Gastrocnemius medialis (tissue), 4 donors: ENCODE results near the gene DIPK2A. TPM values are rescaled to one million over a fixed set of nuclear protein-coding genes. Genes with fewer than 3 reads are reported as not detected.

Source experiments
- ATAC-seq, 2 donors: fragments of 150-250 bp; one replicate each; pipeline ENCODE4 v1.9.1; 2016
- DNase-seq, 2 donors: peaks; one replicate each; pipeline ENCODE4 v3.0.0-alpha.2; 2019
- H3K27ac ChIP-seq, 4 donors: fragments of 200-600 bp; sonication (generic); 1 replicate in 1 of 4; 2 replicates in 3 of 4; pipeline ENCODE4 v1.5.1; 2016 to 2018; ENCODE audit warnings: mild to moderate bottlenecking in 2 of 4, moderate library complexity in 1 of 4
- H3K27me3 ChIP-seq, 3 donors: fragments of 200-600 bp; sonication (generic) in 2 of 3; 1 replicate in 1 of 3; 2 replicates in 2 of 3; pipeline versions ENCODE4 v1.5.1 to v1.6.0; 2016 to 2019; ENCODE audit warnings: mild to moderate bottlenecking in 1 of 3, moderate library complexity in 1 of 3
- H3K36me3 ChIP-seq, 2 donors: fragments of 200-600 bp; sonication (generic) in 1 of 2; one replicate each; pipeline ENCODE4 v1.5.1; 2017 to 2018
- H3K4me1 ChIP-seq, 2 donors: fragments of 200-600 bp; sonication (generic) in 1 of 2; one replicate each; pipeline ENCODE4 v1.5.1; 2016 to 2017; ENCODE audit warnings: mild to moderate bottlenecking in 2 of 2
- H3K4me3 ChIP-seq, 4 donors: fragments of 200-600 bp; sonication (generic) in 3 of 4; 1 replicate in 1 of 4; 2 replicates in 3 of 4; pipeline ENCODE4 v1.5.1; 2016 to 2019; ENCODE audit warnings: mild to moderate bottlenecking in 2 of 4
- H3K9me3 ChIP-seq, 3 donors: fragments of 200-600 bp; sonication (generic) in 2 of 3; 1 replicate in 1 of 3; 2 replicates in 2 of 3; pipeline ENCODE4 v1.5.1; 2016 to 2019
- CTCF ChIP-seq, 5 experiments: fragments of 450-650 bp in 3 of 5; fragments of 200-600 bp in 2 of 5; sonication (generic) in 2 of 5; IDR thresholded peaks in 4 of 5; conservative IDR thresholded peaks in 1 of 5; 1 replicate in 4 of 5; 2 replicates in 1 of 5; pipeline ENCODE4 v1.5.1; 2016 to 2019; ENCODE audit warnings: antibody characterized with exemption in 5 of 5, mild to moderate bottlenecking in 3 of 5, moderate library complexity in 3 of 5
- POLR2A ChIP-seq, 2 donors: fragments of 450-650 bp; IDR thresholded peaks; one replicate each; pipeline ENCODE4 v1.6.1; 2017; ENCODE audit warnings: antibody characterized with exemption in 2 of 2, mild to moderate bottlenecking in 2 of 2, moderate library complexity in 2 of 2
- in situ Hi-C, 4 donors: fragments of 200-750 bp; cut with MboI; loops; one replicate each; pipeline versions ENCODE4 v1.15.0 to v1.8.0; 2017; ENCODE audit warnings: low sequenced_read_pairs in 4 of 4
- intact Hi-C: fragments of 100-400 bp; cut with DNase I; formaldehyde crosslinking; loops from one replicate; pipeline ENCODE4 v1.15.1; 2023; ENCODE audit warnings: low total_unique reads
- total RNA-seq, 4 donors: library from RNA; depleted of rRNA; stranded (reverse); fragments of >200 nt; gene quantifications; one replicate each; pipeline versions ENCODE4 v1.1.0 to v1.2.3, GENCODE V29; 2016

The DIPK2A gene
- total RNA-seq, 4 donors from 2014 or later, result 7.7 to 14.1 (median 10.4) TPM

- in situ Hi-C loops, result no loop called here
- H3K27ac ChIP-seq, result peak overlapping the region; percentile 14 to 95 (median 92)
- TF ChIP-seq CTCF (IDR thresholded peaks at IDR 0.05 in 4 of 5, conservative IDR thresholded peaks at IDR 0.05 in 1 of 5) (peak in 3 of 5 experiments; percentile 29 to 43 (median 34)), POLR2A (IDR thresholded peaks at IDR 0.05) (no peak)
- H3K9me3 ChIP-seq, result no peaks in the 10 kb centered on the region
- DNase-seq, result no peak
- peaks cover 47 to 49% of the 10 kb centered on the region in 2 donors for H3K4me1 ChIP-seq
- ATAC-seq, result no peak
- H3K4me3 ChIP-seq, result peak overlapping the region in 2 of 4 donors; percentile 14 to 86
- H3K36me3 ChIP-seq, result no peaks in the 10 kb centered on the region
- intact Hi-C loops, result loop anchor here (10.0 kb wide), 1 partner anchor 799 kb away; no protein-coding TSS in a partner anchor
- H3K27me3 ChIP-seq, result no peaks in the 10 kb centered on the region
These were observed 4.0 kb downstream of the DIPK2A start for GRCh38 chr3:143975554-143976152.

GRCh38 chr3:143977341-143978262, 6.0 kb downstream of the DIPK2A start:
- Histone ChIP-seq H3K27ac (peak overlapping the region; percentile 3 to 26 (median 16)), H3K4me1 (peaks cover 47 to 49% of the 10 kb centered on the region in 2 donors), H3K36me3 (no peaks in the 10 kb centered on the region), H3K4me3 (peak overlapping the region in 2 of 4 donors; percentile 2 to 8), H3K9me3 (no peaks in the 10 kb centered on the region), H3K27me3 (no peaks in the 10 kb centered on the region)
- TF ChIP-seq CTCF (IDR thresholded peaks at IDR 0.05 in 4 of 5, conservative IDR thresholded peaks at IDR 0.05 in 1 of 5) (no peak), POLR2A (IDR thresholded peaks at IDR 0.05) (no peak)
- ATAC-seq (no peak), DNase-seq (no peak)
- intact Hi-C loops, result loop anchor here (10.0 kb wide), 1 partner anchor 797 kb away; no protein-coding TSS in a partner anchor
- in situ Hi-C loops, result no loop called here

- intact Hi-C loops (loop anchor here (10.0 kb wide), 1 partner anchor 797 kb away; no protein-coding TSS in a partner anchor), in situ Hi-C loops (no loop called here)
- H3K27me3 ChIP-seq, result no peaks in the 10 kb centered on the region
- H3K36me3 ChIP-seq, result no peaks in the 10 kb centered on the region
- DNase-seq (no peak), ATAC-seq (no peak)
- H3K4me1 ChIP-seq, result peaks cover 47 to 49% of the 10 kb centered on the region in 2 donors
- TF ChIP-seq POLR2A (IDR thresholded peaks at IDR 0.05), result no peak
- TF ChIP-seq CTCF (IDR thresholded peaks at IDR 0.05 in 4 of 5, conservative IDR thresholded peaks at IDR 0.05 in 1 of 5), result no peak
- no peak overlapping the region for H3K4me3 ChIP-seq
- no peak overlapping the region for H3K27ac ChIP-seq
- H3K9me3 ChIP-seq, result no peaks in the 10 kb centered on the region
These were observed 6.6 kb downstream of the DIPK2A start for GRCh38 chr3:143978263-143978631.

GRCh38 chr3:143979041-143979440, 7.4 kb downstream of the DIPK2A start:
- in situ Hi-C loops (no loop called here), intact Hi-C loops (loop anchor here (10.0 kb wide), 1 partner anchor 796 kb away; no protein-coding TSS in a partner anchor)
- DNase-seq, result no peak
- H3K36me3 ChIP-seq, result no peaks in the 10 kb centered on the region
- H3K4me1 ChIP-seq, result peaks cover 42 to 44% of the 10 kb centered on the region in 2 donors
- H3K27ac ChIP-seq, result no peak overlapping the region
- TF ChIP-seq CTCF (IDR thresholded peaks at IDR 0.05 in 4 of 5, conservative IDR thresholded peaks at IDR 0.05 in 1 of 5) (no peak), POLR2A (IDR thresholded peaks at IDR 0.05) (no peak)
- no peaks in the 10 kb centered on the region for H3K27me3 ChIP-seq
- no peak overlapping the region for H3K4me3 ChIP-seq
- ATAC-seq, result no peak
- H3K9me3 ChIP-seq, result no peaks in the 10 kb centered on the region
